ENCODE measurements around the gene RPGRIP1.
"Not testable (repeated sequence)": the region's sequence is repeated elsewhere in the genome, so short reads cannot be mapped to it uniquely, and the experiment has no call there.

GRCh38 chr14:21256102-21256447 lies 23.8 kb upstream of the RPGRIP1 start:
- TF ChIP-seq CTCF, POLR2A (IDR thresholded peaks at IDR 0.05): not testable (repeated sequence)
